ENCODE measurements around the gene OR51B4. TPM values are rescaled to one million over a fixed set of nuclear protein-coding genes. Genes with fewer than 3 reads are reported as not detected.

OR51B4 gene, protein sequence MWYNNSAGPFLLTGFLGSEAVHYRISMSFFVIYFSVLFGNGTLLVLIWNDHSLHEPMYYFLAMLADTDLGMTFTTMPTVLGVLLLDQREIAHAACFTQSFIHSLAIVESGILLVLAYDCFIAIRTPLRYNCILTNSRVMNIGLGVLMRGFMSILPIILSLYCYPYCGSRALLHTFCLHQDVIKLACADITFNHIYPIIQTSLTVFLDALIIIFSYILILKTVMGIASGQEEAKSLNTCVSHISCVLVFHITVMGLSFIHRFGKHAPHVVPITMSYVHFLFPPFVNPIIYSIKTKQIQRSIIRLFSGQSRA
- not detected in 5 replicates for total RNA-seq (2022; extraction: Qiagen RNA extraction)

GRCh38 chr11:5301846-5302245 is at the start of gene OR51B4:
TSS of gene OR51B4 (minus strand) at chr11:5301946. CDS start at chr11:5301946, 0 bp downstream.

GRCh38 chr11:5351208-5351607 is 49.5 kb upstream of the OR51B4 start, which contains the start of gene OR51B6:
TSS of gene OR51B6 (plus strand) at chr11:5351508. CDS start at chr11:5351508, 0 bp downstream.

DNA sequence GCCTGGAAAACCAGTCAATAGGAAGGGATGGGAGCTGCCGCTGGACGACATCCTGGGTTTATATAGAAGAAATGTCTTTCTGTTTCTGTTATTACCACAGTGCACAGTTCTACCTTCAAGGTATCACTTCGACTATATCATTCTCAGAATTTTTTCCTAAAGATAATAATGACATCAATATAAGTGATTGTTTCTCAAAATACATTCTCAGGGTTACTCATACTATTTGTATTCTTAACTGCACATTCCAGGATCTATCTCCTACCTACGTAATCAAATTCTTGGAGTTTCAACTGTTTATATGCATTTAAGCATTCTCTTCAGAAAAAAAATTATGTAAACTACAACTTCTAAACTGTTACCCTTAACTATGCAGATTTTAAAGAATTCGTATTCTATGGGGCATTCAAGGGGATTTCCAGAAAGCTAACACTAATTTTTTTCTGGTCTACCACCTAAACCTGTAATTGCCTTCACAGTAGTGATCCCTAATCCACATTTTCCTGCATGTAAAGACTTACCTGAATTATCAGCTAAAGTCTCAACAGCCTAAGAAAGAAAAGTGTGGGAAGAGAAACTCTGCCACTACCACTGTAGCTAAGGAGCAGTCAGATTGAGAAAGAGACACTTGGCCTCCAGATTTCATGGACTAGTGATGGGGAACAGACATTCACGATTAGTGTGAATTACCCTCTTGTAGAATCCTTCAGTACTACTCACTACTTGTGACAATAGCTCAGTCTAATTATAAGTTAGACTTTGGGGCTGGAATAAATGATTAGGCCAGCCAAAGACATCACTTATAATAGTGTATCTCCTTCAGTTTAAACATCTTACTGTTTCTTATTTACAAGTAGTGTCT is 42.0 kb upstream of the OR51B4 start, which contains the start of gene OR51B5:
Gene OR51B5 (minus strand): TSS at position 51 of the 862 bp plus-strand sequence. CDS start 0 bp downstream, at position 51.

GRCh38 chr11:5324197-5324596 is 22.5 kb upstream of the OR51B4 start, which contains the start of gene OR51B2:
TSS of gene OR51B2 (minus strand) at chr11:5324297. CDS start at chr11:5324297, 0 bp downstream.

DNA sequence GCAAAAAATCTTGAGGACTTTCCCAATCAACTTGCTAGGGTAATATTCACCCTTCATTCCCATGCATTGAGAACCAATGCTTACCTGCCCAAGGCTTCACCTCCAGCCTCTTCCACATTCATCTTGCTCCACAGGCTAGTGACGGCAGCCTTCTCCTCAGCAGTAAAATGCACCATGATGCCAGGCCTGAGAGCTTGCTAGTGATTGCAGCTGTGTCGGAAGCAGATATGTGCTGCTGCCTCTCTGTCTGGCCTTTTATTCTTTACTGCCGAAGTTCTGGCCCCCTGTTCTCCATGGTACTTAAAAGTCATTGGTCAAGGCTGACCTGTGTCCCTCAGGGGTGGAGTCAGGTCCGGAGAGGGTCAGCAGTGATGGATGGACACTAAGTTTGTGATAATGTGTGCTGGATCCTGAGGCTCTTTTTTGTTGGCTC is 32.0 kb downstream of the OR51B4 start, which contains the start of gene HBE1:
Gene HBE1 (minus strand): TSS at position 231 of the 433 bp plus-strand sequence. CDS start 55 bp downstream, at position 176.

GRCh38 chr11:5254646-5255413 is 46.9 kb downstream of the OR51B4 start, which contains the start of gene HBG2:
TSS of gene HBG2 (minus strand) at chr11:5254781. CDS start at chr11:5254728, 53 bp downstream.

Other genes with a start within 250 kb of the OR51B4 start
- gene OR52E2, start 242.3 kb downstream of the OR51B4 start, total RNA-seq (2022; extraction: Qiagen RNA extraction): not detected in 5 replicates
- gene OR52E1, start 232.4 kb downstream of the OR51B4 start, total RNA-seq (2022; extraction: Qiagen RNA extraction): not detected in 5 replicates
- not detected in 5 replicates for gene OR52A5, start 163.6 kb downstream of the OR51B4 start, total RNA-seq (2022; extraction: Qiagen RNA extraction)
- gene OR52A1, start 147.2 kb downstream of the OR51B4 start, total RNA-seq (2022; extraction: Qiagen RNA extraction): not detected in 5 replicates
- not detected in 5 replicates for gene OR51V1, start 101.3 kb downstream of the OR51B4 start, total RNA-seq (2022; extraction: Qiagen RNA extraction)
- gene HBB, start 74.9 kb downstream of the OR51B4 start, total RNA-seq (2022; extraction: Qiagen RNA extraction): not detected in 5 replicates
- not detected in 5 replicates for gene HBD, start 67.5 kb downstream of the OR51B4 start, total RNA-seq (2022; extraction: Qiagen RNA extraction)
- gene HBG1, start 52.1 kb downstream of the OR51B4 start, total RNA-seq (2022; extraction: Qiagen RNA extraction): not detected in 5 replicates
- gene HBG2, start 47.2 kb downstream of the OR51B4 start, total RNA-seq (2022; extraction: Qiagen RNA extraction): not detected in 5 replicates
- 0.09 to 0.19 TPM (median 0.11 TPM) in 4 of 5 replicates, not detected in the other for gene HBE1, start 32.0 kb downstream of the OR51B4 start, total RNA-seq (2022; extraction: Qiagen RNA extraction)
- not detected in 5 replicates for gene OR51B2, start 22.4 kb upstream of the OR51B4 start, total RNA-seq (2022; extraction: Qiagen RNA extraction)
- gene OR51B5, start 41.6 kb upstream of the OR51B4 start, total RNA-seq (2022; extraction: Qiagen RNA extraction): 0.06 TPM in 1 of 5 replicates, not detected in the others
- not detected in 5 replicates for gene OR51B6, start 49.6 kb upstream of the OR51B4 start, total RNA-seq (2022; extraction: Qiagen RNA extraction)
- gene OR51M1, start 81.9 kb upstream of the OR51B4 start, total RNA-seq (2022; extraction: Qiagen RNA extraction): not detected in 5 replicates
- gene OR51Q1, start 120.2 kb upstream of the OR51B4 start, total RNA-seq (2022; extraction: Qiagen RNA extraction): not detected in 5 replicates
- gene OR51I1, start 139.6 kb upstream of the OR51B4 start, total RNA-seq (2022; extraction: Qiagen RNA extraction): not detected in 5 replicates
- not detected in 5 replicates for gene OR51I2, start 147.4 kb upstream of the OR51B4 start, total RNA-seq (2022; extraction: Qiagen RNA extraction)
- not detected in 5 replicates for gene OR52D1, start 186.7 kb upstream of the OR51B4 start, total RNA-seq (2022; extraction: Qiagen RNA extraction)
- not detected in 5 replicates for gene UBQLN3, start 208.0 kb upstream of the OR51B4 start, total RNA-seq (2022; extraction: Qiagen RNA extraction)
- 0.05 TPM in 1 of 5 replicates, not detected in the others for gene UBQLNL, start 214.8 kb upstream of the OR51B4 start, total RNA-seq (2022; extraction: Qiagen RNA extraction)
- gene OR52H1, start 246.6 kb upstream of the OR51B4 start, total RNA-seq (2022; extraction: Qiagen RNA extraction): not detected in 5 replicates